ENCODE results near the gene ZSWIM7. TPM values are rescaled to one million over a fixed set of nuclear protein-coding genes. Genes with fewer than 3 reads are reported as not detected.

ZSWIM7 gene
- total and polyA plus RNA-seq, 4 donors: 17.9 to 39.1 (median 28.5) TPM

- no peaks in the 10 kb centered on the region for H3K9me3 ChIP-seq (ENCODE audit: control insufficient read depth in 4 of 4, insufficient read depth in 3 of 4, low read length in 3 of 4)
- ATAC-seq (ENCODE audit: insufficient read depth, low FRiP score) (no peak), DNase-seq (no peak)
- 46 to 53% methylated on average over 9 of the region's 9 CpGs for WGBS, 2 donors
- no peaks in the 10 kb centered on the region for H3K36me3 ChIP-seq (ENCODE audit: control insufficient read depth in 4 of 4, insufficient read depth in 4 of 4, low read length in 4 of 4)
- H3K27me3 ChIP-seq (ENCODE audit: control insufficient read depth in 3 of 3, insufficient read depth in 3 of 3, low read length in 2 of 3): no peaks in the 10 kb centered on the region
- H3K9ac ChIP-seq (ENCODE audit: insufficient read depth in 1 of 2, low read length in 2 of 2): no peak overlapping the region
- H3K27ac ChIP-seq (ENCODE audit: low read depth in 1 of 2, low read length in 1 of 2): no peak overlapping the region
- no peak for TF ChIP-seq CTCF (IDR thresholded peaks at IDR 0.05; ENCODE audit: control extremely low read depth, extremely low read depth)
- peaks cover 0 to 3% (median 0%) of the 10 kb centered on the region in 5 donors for H3K4me1 ChIP-seq (ENCODE audit: control insufficient read depth in 5 of 5, insufficient read depth in 5 of 5, low read length in 5 of 5)
- H3K4me3 ChIP-seq: no peak overlapping the region
These were observed 71.2 kb downstream of the ZSWIM7 start for GRCh38 chr17:15928286-15928785.

Other genes starting within 250 kb of the ZSWIM7 start
- 1 to 10 TPM; 4.2 to 9.3 TPM for gene ADORA2B, start 54.6 kb downstream of the ZSWIM7 start, total RNA-seq
- 1 to 10 TPM; 4.7 to 5.8 TPM for gene ADORA2B, start 54.6 kb downstream of the ZSWIM7 start, polyA plus RNA-seq
- gene TTC19, start 120 bp upstream of the ZSWIM7 start, total RNA-seq: 10 to 100 TPM; 51.1 to 80.1 TPM
- 10 to 100 TPM; 19.1 to 19.5 TPM for gene TTC19, start 120 bp upstream of the ZSWIM7 start, polyA plus RNA-seq
- gene NCOR1, start 215.8 kb upstream of the ZSWIM7 start, total RNA-seq: 100 to 1,000 TPM; 119 to 201 TPM
- 10 to 100 TPM; 31.9 to 41.3 TPM for gene NCOR1, start 215.8 kb upstream of the ZSWIM7 start, polyA plus RNA-seq
- gene PIGL, start 217.5 kb upstream of the ZSWIM7 start, total RNA-seq: 10 to 100 TPM; 30.7 to 38.1 TPM
- 10 to 100 TPM in 1 of 2 donors, 1 to 10 TPM in 1; 8.9 to 23.5 TPM for gene PIGL, start 217.5 kb upstream of the ZSWIM7 start, polyA plus RNA-seq